GM11168 (cell line): ENCODE results near the gene STYXL1.

ENCODE experiments used
- in situ Hi-C: fragments of 300-500 bp; cut with MboI; formaldehyde crosslinking; loops from one replicate; pipeline ENCODE4 v1.12.0; 2022; ENCODE audit warnings: low sequenced_read_pairs; ENCODE audit not compliant: unreplicated experiment

The STYXL1 gene

DNA sequence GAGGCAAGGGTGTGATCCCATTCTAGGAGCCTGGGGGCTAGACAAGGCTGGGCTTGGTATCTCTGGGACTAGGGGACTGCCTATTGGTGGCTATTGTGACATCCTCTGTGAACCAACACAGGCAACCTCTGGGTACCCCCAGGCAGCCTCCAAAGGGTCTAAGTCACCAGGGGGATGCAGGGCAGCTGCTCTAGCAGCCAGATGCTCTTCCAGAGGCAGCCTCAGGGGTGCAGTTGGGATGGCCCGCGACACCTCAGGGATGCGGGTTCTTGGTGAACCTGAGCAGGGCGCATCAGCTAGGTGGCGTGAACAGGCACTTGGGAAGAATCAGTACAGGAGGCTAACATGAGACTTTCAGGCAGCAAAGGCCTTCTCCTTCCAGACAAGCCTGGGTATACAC, 51.8 kb downstream of the STYXL1 start:
- in situ Hi-C loops = no loop called here

GRCh38 chr7:75995052-75995471, 52.7 kb downstream of the STYXL1 start:
- in situ Hi-C loops = no loop called here

- in situ Hi-C loops = no loop called here
These were observed 53.3 kb downstream of the STYXL1 start, which contains the start of gene TMEM120A for GRCh38 chr7:75994388-75995051. Gene TMEM120A (minus strand): TSS chr7:75994595. CDS start chr7:75994570, 25 bp downstream.

DNA sequence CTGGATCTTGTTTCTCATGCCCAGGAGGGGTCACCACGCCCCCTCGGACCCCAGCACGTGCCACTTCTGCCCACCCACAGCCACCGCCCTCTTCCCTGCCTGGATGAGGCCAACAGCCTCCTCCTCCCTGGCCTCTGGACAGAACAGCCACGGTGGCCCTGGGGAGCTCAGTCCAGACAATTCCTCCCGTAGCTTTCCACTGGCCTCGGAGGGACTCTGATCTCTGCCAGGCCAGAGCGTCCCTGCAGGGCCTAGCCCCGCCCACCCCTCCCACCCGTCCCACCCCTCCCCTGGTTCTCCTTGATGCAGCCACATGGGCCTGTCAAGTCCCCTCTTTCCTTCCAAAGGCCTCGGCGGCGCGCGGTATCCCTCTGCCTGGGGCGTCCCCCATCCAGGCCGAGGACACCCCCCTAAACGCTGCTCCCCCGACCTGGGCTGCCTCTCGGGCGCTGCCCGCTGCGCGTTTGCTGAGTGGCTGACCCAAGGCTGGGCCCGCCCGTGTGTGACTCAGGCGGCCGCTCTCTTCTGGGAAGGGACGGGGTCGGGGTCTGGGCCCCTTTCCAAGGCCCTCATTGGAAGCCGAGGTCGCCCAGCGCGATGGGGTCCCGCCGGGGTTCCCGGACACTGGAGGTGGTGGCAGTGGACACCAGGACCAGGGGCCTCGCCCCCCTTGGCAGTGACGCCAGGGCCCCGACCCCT, 54.0 kb downstream of the STYXL1 start:
- in situ Hi-C loops = no loop called here

GRCh38 chr7:75992083-75992755, 55.6 kb downstream of the STYXL1 start:
- in situ Hi-C loops = no loop called here

GRCh38 chr7:75991531-75992082, 56.2 kb downstream of the STYXL1 start:
- in situ Hi-C loops = no loop called here

DNA sequence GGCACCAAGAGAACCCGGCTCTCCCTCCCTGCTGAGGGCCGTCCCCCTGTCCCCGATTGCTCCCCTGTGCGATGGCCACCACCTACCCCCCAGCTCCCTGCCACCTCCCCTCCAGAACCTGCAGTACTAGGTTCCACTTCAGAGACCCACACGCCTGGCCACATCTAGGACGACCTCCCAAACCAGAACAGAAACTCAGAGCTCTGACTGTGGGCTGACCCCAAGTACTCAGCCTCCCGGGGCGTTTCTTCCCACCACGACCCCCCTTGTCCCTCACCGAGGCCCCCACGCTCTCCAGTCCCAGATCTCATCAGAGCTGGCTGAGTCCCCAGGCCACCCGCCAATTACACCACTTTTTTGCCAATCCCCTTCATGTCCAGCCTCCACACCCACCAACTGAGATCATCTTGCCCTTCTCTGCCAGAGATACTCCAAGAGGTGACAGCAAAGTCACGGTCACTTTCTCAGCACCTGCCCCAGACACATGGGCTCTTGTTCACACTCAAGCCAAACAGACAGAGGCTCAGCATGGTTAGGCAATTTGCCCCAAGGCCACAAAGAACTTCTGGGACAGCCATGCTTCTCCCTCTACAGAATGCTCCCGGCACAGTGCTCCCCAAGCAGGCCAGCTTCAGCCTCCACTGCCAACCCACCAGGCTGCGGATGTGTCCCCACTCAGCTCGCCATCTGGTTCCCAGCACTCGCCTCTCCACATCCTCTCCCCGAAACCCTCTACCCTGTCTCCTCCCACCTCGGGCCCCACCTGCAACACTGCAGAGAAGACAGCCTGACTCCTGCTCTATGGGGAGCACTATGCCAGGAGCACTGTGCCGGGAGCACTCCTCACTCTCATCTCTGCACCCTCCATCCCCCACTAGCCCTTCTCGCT, 58.1 kb downstream of the STYXL1 start:
- in situ Hi-C loops = no loop called here

DNA sequence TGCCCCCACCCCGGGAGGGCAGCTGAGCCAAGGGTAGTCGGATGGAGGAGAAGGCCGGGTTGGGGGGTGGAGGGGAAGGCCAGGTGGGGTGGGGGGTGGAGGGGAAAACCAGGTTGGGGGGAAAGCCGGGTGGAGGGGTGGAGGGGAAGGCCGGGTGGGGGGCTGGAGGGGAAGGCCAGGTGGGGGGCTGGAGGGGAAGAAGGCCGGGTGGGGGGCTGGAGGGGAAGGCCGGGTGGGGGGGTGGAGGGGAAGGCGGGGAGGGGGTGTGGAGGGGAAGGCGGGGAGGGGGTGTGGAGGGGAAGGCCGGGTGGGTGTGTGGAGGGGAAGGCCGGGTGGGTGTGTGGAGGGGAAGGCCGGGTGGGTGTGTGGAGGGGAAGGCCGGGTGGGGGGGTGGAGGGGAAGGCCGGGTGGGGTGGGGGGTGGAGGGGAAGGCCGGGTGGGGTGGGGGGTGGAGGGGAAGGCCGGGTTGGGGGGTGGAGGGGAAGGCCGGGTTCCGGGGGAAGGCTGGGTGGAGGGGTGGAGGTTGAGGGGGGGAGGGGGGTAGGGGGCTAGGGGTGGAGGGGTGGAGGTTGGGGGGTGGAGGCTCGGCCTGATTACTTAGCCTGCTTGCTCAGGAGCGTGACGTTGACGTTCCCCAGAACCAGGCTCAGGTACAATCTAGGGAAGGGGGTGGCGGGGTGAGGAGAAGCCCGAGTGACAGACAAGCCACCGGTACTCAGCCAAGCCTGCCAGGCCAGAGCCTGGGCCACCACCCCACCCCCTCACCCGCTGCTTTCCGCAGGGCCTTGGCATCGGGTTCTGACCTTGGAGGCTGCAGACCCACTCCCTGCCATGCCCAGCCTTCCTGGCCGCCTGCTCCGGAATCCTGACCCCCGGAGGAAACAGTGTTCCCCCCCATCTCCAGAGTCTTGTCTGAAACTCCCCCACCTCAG, 59.0 kb downstream of the STYXL1 start:
- in situ Hi-C loops = no loop called here

DNA sequence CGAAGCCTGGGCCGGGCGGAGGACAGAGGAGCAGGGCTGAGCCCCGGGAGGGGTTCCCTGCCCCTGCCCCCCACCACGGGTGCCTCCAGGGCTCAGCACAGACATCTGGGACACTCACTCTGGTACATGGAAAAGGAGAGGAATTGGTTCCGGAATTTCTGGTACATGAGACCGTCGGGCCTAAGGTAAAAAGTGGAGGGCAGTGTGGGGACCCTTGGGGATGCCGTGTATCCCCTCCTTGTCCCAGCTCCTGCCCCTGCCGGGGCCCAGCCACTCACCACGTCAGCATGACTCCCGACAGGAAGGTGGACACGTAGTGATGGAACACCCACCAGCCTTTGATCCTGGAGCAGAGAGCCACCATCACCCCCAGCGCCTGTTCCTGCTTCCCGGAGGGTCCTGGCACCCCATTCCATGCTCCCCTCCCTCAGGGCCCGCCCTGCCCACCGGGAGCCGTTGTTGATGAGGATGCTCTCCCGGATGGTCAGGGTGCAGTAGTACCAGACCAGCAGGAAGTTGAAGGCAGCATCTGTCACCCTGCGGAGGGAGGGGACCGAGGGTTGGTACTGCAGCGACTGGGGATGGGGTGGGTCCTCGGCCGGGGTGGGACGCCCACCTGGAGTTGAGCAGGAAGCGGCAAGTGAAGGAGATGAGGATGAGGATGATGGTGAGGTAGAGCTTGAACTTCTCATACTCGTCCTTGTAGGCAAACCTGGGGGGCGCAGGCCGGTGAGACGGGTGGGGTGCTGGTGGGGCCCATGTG, 59.8 kb downstream of the STYXL1 start:
- in situ Hi-C loops = no loop called here

- in situ Hi-C loops = no loop called here
These were observed 60.6 kb downstream of the STYXL1 start for GRCh38 chr7:75987026-75987804.

DNA sequence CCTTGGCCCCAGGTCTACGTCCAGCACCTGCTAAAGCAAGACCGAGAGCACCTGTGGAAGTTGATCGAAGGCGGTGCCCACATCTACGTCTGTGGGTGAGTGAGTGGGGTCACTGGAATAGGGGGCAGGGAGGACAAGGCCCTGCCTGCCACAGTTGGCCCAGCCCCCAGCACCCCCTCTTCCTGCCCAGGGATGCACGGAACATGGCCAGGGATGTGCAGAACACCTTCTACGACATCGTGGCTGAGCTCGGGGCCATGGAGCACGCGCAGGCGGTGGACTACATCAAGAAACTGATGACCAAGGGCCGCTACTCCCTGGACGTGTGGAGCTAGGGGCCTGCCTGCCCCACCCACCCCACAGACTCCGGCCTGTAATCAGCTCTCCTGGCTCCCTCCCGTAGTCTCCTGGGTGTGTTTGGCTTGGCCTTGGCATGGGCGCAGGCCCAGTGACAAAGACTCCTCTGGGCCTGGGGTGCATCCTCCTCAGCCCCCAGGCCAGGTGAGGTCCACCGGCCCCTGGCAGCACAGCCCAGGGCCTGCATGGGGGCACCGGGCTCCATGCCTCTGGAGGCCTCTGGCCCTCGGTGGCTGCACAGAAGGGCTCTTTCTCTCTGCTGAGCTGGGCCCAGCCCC, 61.5 kb downstream of the STYXL1 start:
- in situ Hi-C loops = no loop called here

- in situ Hi-C loops = no loop called here
These were observed 62.2 kb downstream of the STYXL1 start for GRCh38 chr7:75985518-75986146.

- in situ Hi-C loops = no loop called here
These were observed 62.7 kb downstream of the STYXL1 start for GRCh38 chr7:75985009-75985517.

DNA sequence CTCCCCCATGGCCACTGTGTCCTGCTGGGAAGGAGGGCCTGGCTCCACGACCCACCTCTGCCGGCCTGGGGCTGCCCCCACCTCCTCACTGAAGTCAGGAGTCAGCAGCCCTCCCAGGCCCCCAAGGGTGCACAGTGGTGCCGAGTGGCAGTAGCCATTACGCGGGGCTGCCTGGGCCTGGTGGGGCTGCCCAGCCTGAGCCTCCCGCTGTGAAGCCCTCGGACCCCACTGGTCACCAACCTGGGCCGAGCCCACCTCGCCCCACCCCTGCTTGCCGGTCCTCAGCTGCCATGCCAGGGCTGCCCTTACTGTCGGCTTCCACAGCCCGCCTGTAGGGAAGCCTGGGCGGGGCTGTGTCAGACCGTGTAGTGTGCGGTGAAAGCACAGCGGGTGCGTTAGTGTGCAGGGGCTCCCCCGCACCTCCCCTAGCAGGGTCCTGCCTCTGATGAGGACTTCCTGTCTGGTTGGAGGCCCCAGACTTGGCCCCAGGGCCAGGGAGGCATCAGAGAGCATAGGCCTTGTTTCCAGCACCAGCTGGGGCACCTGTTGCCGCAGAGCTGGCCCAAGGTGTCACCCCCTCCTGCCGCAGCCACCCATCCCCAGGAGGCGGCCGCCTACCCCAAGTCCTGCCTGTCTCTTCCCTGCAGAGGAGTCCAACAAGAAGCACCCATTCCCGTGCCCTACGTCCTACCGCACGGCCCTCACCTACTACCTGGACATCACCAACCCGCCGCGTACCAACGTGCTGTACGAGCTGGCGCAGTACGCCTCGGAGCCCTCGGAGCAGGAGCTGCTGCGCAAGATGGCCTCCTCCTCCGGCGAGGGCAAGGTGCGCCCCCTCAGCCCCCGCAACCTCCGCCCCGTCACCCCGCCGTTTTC, 63.4 kb downstream of the STYXL1 start:
- in situ Hi-C loops = no loop called here

DNA sequence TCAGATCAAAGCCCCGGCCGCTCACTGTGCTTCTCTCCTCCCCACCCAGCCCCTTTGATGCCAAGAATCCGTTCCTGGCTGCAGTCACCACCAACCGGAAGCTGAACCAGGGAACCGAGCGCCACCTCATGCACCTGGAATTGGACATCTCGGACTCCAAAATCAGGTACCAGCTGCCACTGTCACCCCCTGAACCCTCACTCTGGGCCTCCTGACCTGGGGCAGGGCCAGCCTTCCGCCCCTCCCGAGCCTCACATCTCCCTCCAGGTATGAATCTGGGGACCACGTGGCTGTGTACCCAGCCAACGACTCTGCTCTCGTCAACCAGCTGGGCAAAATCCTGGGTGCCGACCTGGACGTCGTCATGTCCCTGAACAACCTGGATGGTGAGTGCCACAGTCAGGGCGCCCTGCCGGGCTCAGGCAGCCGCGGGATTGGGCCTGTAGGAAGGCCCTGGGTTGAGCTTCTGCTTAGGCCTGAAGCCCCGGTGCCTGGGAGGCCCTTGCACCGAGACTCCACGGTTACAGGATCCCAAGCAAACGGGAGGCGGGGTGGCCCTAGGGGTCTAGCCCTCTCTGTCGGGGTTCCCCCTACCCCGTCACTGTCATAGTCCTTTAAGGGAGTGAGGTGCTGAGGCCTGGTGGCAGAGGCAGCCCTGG, 64.2 kb downstream of the STYXL1 start:
- in situ Hi-C loops = no loop called here
